D721Med (cell line): ENCODE data around the gene QRICH1.

Experiments used
- DNase-seq: peaks from one replicate; pipeline ENCODE4 v3.0.0; 2011; ENCODE audit warnings: low spot score; ENCODE audit not compliant: insufficient read length
- FAIRE-seq: peaks from 2 replicates; lab custom pipeline; 2011; peaks lifted over from hg19 to GRCh38; lab: Jason Lieb, UNC
- CTCF ChIP-seq: IDR thresholded peaks from 2 replicates; pipeline ENCODE4 v1.5.1; 2012; ENCODE audit warnings: mild to moderate bottlenecking, control low read depth; ENCODE audit not compliant: insufficient read depth; ENCODE audit errors: missing control alignments

QRICH1 gene

GRCh38 chr3:49025793-49026520 is 67.9 kb downstream of the QRICH1 start:
- FAIRE-seq = no peak
- no peak for TF ChIP-seq CTCF
- no peak for DNase-seq

- FAIRE-seq (no peak), DNase-seq (no peak)
- TF ChIP-seq CTCF = no peak
These were observed 68.7 kb downstream of the QRICH1 start for GRCh38 chr3:49025005-49025792.

- FAIRE-seq (no peak), DNase-seq (no peak)
- no peak for TF ChIP-seq CTCF
These were observed 69.4 kb downstream of the QRICH1 start for GRCh38 chr3:49024449-49024848.

GRCh38 chr3:49023775-49024174 is 70.1 kb downstream of the QRICH1 start:
- no peak for TF ChIP-seq CTCF
- FAIRE-seq (no peak), DNase-seq (no peak)

GRCh38 chr3:49022688-49023171 is 71.1 kb downstream of the QRICH1 start:
- no peak for DNase-seq
- FAIRE-seq = no peak

GRCh38 chr3:49021813-49022687 is 71.8 kb downstream of the QRICH1 start, which contains the start of gene NDUFAF3:
NDUFAF3 (plus strand) TSS chr3:49022121; CDS start chr3:49022145, 24 bp downstream.
- no peak for FAIRE-seq
- peak; percentile 78 for TF ChIP-seq CTCF
- peak; percentile 79 for DNase-seq

More at GRCh38 chr3:49022688-49023171, 71.1 kb downstream of the QRICH1 start:
- no peak for TF ChIP-seq CTCF
